B cell (primary cell): ENCODE data around the gene WASF3. TPM values are rescaled to one million over a fixed set of nuclear protein-coding genes. Genes with fewer than 3 reads are reported as not detected.

ENCODE experiments used
- ATAC-seq: fragments of 200-7000 bp; cut with Tn5 transposase; one replicate; pipeline ENCODE4 v1.10.0; 2021; ENCODE audit warnings: low read depth, mild to moderate bottlenecking, moderate number of reproducible peaks, moderate library complexity
- CTCF ChIA-PET: fragments of 350-600 bp; sonication (Branson Sonifier 250); formaldehyde crosslinking; loops from one replicate; lab custom pipeline; 2021; ENCODE audit warnings: antibody characterized with exemption, inconsistent platforms; lab: Charles Lee
- POLR2A ChIA-PET: fragments of 350-600 bp; sonication (Branson Sonifier 250); formaldehyde crosslinking; loops from one replicate; lab custom pipeline; 2021; ENCODE audit warnings: antibody characterized with exemption; lab: Charles Lee
- DNase-seq: peaks from one replicate; pipeline ENCODE4 v3.0.0; 2013
- H2AFZ ChIP-seq: 2 replicates; pipeline ENCODE4 v1.6.1; 2012; ENCODE audit warnings: mild to moderate bottlenecking, low read depth, low read length; ENCODE audit not compliant: insufficient read depth, poor library complexity, severe bottlenecking
- H3K27ac ChIP-seq, 2 donors: 1 replicate in 1 of 2; 2 replicates in 1 of 2; pipeline ENCODE4 v1.5.1; 2012 to 2013; ENCODE audit warnings: low read length in 2 of 2, mild to moderate bottlenecking in 2 of 2, moderate library complexity in 1 of 2
- H3K27me3 ChIP-seq, 4 experiments: fragments of 200-600 bp in 1 of 4; sonication (generic) in 1 of 4; replicated peaks in 1 of 4; 1 replicate in 2 of 4; 2 replicates in 2 of 4; pipeline versions ENCODE4 v1.6.1 to v1.7.0; 2013 to 2016; ENCODE audit warnings: low read length in 3 of 4, mild to moderate bottlenecking in 2 of 4, mixed read lengths in 1 of 4, moderate library complexity in 1 of 4; ENCODE audit not compliant: insufficient read depth in 4 of 4, control insufficient read depth in 3 of 4; ENCODE audit errors: control extremely low read depth in 1 of 4
- H3K36me3 ChIP-seq, 2 experiments: replicated peaks in 1 of 2; 1 replicate in 1 of 2; 2 replicates in 1 of 2; pipeline versions ENCODE4 v1.6.1 to v1.7.1; 2013; ENCODE audit warnings: low read length in 1 of 2; ENCODE audit not compliant: insufficient read depth in 2 of 2, control insufficient read depth in 1 of 2; ENCODE audit errors: control extremely low read depth in 1 of 2, extremely low read depth in 1 of 2
- H3K4me1 ChIP-seq, 2 donors: fragments of 200-600 bp in 1 of 2; sonication (generic) in 1 of 2; 1 replicate in 1 of 2; 2 replicates in 1 of 2; pipeline versions ENCODE4 v1.5.1 to v1.6.1; 2013 to 2017; ENCODE audit warnings: low read length in 2 of 2; ENCODE audit not compliant: control insufficient read depth in 2 of 2, insufficient read depth in 2 of 2
- H3K4me2 ChIP-seq: replicated peaks from 2 replicates; pipeline ENCODE3; 2012; ENCODE audit warnings: mild to moderate bottlenecking, low read depth, low read length; ENCODE audit not compliant: poor library complexity, severe bottlenecking
- H3K4me3 ChIP-seq, 5 experiments: fragments of 200-600 bp in 1 of 5; sonication (generic) in 1 of 5; 1 replicate in 3 of 5; 2 replicates in 2 of 5; pipeline versions ENCODE4 v1.5.1 to v1.7.0; 2011 to 2016; ENCODE audit warnings: low read length in 4 of 5, mild to moderate bottlenecking in 4 of 5, low read depth in 2 of 5, control low read depth in 1 of 5, moderate library complexity in 1 of 5; ENCODE audit not compliant: insufficient read depth in 1 of 5; ENCODE audit errors: control extremely low read depth in 1 of 5, extremely low read depth in 1 of 5
- H3K79me2 ChIP-seq: fragments of 200-600 bp; sonication (generic); one replicate; pipeline ENCODE4 v1.6.0; 2016; ENCODE audit warnings: low read length; ENCODE audit not compliant: control insufficient read depth, insufficient read depth
- H3K9ac ChIP-seq: fragments of 200-600 bp; sonication (generic); 2 replicates; pipeline ENCODE4 v1.6.1; 2017; ENCODE audit warnings: mild to moderate bottlenecking, low read length, moderate library complexity
- H3K9me3 ChIP-seq, 3 donors: one replicate each; pipeline versions ENCODE4 v1.6.1 to v1.7.1; 2013; ENCODE audit warnings: low read length in 2 of 3; ENCODE audit not compliant: control insufficient read depth in 2 of 3, insufficient read depth in 1 of 3; ENCODE audit errors: control extremely low read depth in 1 of 3
- H4K20me1 ChIP-seq: 2 replicates; pipeline ENCODE4 v1.6.0; 2012; ENCODE audit warnings: mild to moderate bottlenecking, low read length; ENCODE audit not compliant: insufficient read depth, control insufficient read depth, poor library complexity, severe bottlenecking
- H3K27ac Mint-ChIP-seq: one replicate; pipeline ENCODE4 v1.8.0; 2021; ENCODE audit warnings: mixed read lengths
- H3K27me3 Mint-ChIP-seq: one replicate; pipeline ENCODE4 v1.8.0; 2021; ENCODE audit warnings: mixed read lengths
- H3K4me1 Mint-ChIP-seq: one replicate; pipeline ENCODE4 v1.8.0; 2021; ENCODE audit warnings: mixed read lengths
- H3K4me3 Mint-ChIP-seq: one replicate; pipeline ENCODE4 v1.8.0; 2021; ENCODE audit warnings: mixed read lengths
- H3K9me3 Mint-ChIP-seq: one replicate; pipeline ENCODE4 v1.8.0; 2022; ENCODE audit warnings: mixed read lengths; ENCODE audit not compliant: insufficient read depth
- EZH2 ChIP-seq: IDR thresholded peaks from 2 replicates; pipeline ENCODE4 v1.6.1; 2012; ENCODE audit warnings: borderline replicate concordance, low read depth, mild to moderate bottlenecking, moderate library complexity, low read length; ENCODE audit not compliant: insufficient read depth, poor library complexity, severe bottlenecking
- WGBS: methylation state at CpG from one replicate; pipeline ENCODE4 v1.1.5; 2013; ENCODE audit warnings: missing lambda C conversion rate; ENCODE audit not compliant: insufficient coverage; 5-methylcytosine and 5-hydroxymethylcytosine counted together
- intact Hi-C: fragments of 100-400 bp; cut with micrococcal nuclease; formaldehyde crosslinking; loops from one replicate; pipeline ENCODE4 v1.10.0; 2022
- polyA plus RNA-seq: library from polyadenylated mRNA; depleted of rRNA; stranded (reverse); fragments of >200 nt; gene quantifications from 2 replicates; pipeline ENCODE4 v1.2.3, GENCODE V29; 2012
- total RNA-seq, 2 donors: library from RNA; stranded (reverse); fragments of 120-200 nt in 1 of 2; gene quantifications; 1 replicate in 1 of 2; 2 replicates in 1 of 2; pipeline versions ENCODE4 v1.2.3 to v1.2.4, GENCODE V29; 2013 to 2022
- TF ChIP-seq, protein P1 (sequence below): fragments of 200-600 bp; IDR thresholded peaks from one replicate; pipeline ENCODE4 v1.8.0; 2022; ENCODE audit warnings: antibody characterized with exemption, mild to moderate bottlenecking

The WASF3 gene
- total and polyA plus RNA-seq, 2 donors (not counting 1 experiment from before 2014, with no cell fraction given): 0.18 to 0.89 TPM

DNA sequence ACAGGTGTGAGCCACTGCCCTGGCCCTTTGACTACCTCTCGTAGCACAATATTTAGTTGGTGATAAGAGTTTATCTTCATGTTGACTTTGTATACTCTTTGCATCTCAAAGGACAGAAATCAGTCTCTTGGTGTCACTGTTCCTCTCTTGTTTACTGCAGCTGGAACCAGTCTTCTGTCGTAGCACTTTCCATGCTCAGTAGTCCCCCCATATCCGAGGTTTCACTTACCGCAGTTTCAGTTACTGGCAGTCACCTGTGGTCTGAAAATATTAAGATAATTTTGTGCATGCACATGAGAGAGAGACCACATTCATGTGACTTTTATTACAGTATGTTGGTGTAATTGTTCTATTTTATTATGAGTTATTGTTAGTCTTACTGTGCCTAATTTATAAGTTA is 49.1 kb downstream of the WASF3 start:
- ATAC-seq (no peak), DNase-seq (no peak)
- Histone ChIP-seq H3K79me2 (no peaks in the 10 kb centered on the region), H3K9ac (no peak overlapping the region), H3K4me2 (no peak overlapping the region), H3K27me3 (no peaks in the 10 kb centered on the region), H3K4me3 (no peak overlapping the region), H3K9me3 (no peaks in the 10 kb centered on the region), H3K36me3 (no peaks in the 10 kb centered on the region), H3K27ac (no peak overlapping the region), H3K4me1 (peaks cover 0 to 3% of the 10 kb centered on the region in 2 donors), H2AFZ (no peak overlapping the region), H4K20me1 (no peaks in the 10 kb centered on the region)
- peaks cover 19% of the 10 kb centered on the region for H3K27me3 Mint-ChIP-seq
- no peak overlapping the region for H3K27ac Mint-ChIP-seq
- H3K4me3 Mint-ChIP-seq: no peak overlapping the region
- no peaks in the 10 kb centered on the region for H3K9me3 Mint-ChIP-seq
- intact Hi-C loops: no loop called here
- peaks cover 3% of the 10 kb centered on the region for H3K4me1 Mint-ChIP-seq
- TF ChIP-seq, protein P1, sequence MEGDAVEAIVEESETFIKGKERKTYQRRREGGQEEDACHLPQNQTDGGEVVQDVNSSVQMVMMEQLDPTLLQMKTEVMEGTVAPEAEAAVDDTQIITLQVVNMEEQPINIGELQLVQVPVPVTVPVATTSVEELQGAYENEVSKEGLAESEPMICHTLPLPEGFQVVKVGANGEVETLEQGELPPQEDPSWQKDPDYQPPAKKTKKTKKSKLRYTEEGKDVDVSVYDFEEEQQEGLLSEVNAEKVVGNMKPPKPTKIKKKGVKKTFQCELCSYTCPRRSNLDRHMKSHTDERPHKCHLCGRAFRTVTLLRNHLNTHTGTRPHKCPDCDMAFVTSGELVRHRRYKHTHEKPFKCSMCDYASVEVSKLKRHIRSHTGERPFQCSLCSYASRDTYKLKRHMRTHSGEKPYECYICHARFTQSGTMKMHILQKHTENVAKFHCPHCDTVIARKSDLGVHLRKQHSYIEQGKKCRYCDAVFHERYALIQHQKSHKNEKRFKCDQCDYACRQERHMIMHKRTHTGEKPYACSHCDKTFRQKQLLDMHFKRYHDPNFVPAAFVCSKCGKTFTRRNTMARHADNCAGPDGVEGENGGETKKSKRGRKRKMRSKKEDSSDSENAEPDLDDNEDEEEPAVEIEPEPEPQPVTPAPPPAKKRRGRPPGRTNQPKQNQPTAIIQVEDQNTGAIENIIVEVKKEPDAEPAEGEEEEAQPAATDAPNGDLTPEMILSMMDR: no peak
- ChIA-PET POLR2A (no interaction called here), CTCF (interaction anchor here (0.6 to 1.6 kb wide), 2 partner anchors 132 to 421 kb away, joined by 3 read pairs; no protein-coding TSS in a partner anchor)
- WGBS: 42% methylated on average over 2 of the region's 4 CpGs

DNA sequence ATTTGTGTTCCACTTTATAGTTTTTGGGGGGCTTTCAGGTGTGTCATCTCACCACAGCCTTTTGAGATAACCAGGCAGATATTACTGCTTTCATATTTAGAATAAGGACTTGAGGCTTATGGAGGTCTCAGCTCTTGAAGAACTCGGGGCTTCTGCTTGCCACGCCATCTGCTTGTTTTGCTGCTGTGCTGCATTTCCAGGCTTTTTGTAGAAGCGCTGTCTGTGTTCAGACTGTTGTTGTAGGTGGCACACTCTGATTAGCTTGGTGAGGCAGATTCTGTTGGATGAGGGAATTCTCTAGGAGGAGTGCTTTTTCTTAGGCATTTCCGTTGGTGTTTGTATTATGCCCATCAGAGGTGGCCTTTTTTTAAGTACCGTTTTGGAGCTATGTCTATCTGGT is 57.2 kb downstream of the WASF3 start:
- POLR2A ChIA-PET: no interaction called here
- 85% methylated on average over 3 of the region's 5 CpGs for WGBS
- no peak overlapping the region for H3K4me3 Mint-ChIP-seq
- no peaks in the 10 kb centered on the region for H3K36me3 ChIP-seq
- no peak for ATAC-seq
- DNase-seq: no peak
- H3K9me3 ChIP-seq: no peaks in the 10 kb centered on the region
- no peaks in the 10 kb centered on the region for H3K9me3 Mint-ChIP-seq
- no peaks in the 10 kb centered on the region for H3K4me1 ChIP-seq
- H4K20me1 ChIP-seq: no peaks in the 10 kb centered on the region
- intact Hi-C loops: no loop called here
- H3K4me1 Mint-ChIP-seq: no peaks in the 10 kb centered on the region
- H2AFZ ChIP-seq: no peak overlapping the region
- CTCF ChIA-PET: no interaction called here
- no peaks in the 10 kb centered on the region for H3K79me2 ChIP-seq
- TF ChIP-seq, protein P1: no peak
- no peak for TF ChIP-seq EZH2
- H3K27me3 Mint-ChIP-seq: peaks cover 26% of the 10 kb centered on the region
- no peak overlapping the region for H3K4me2 ChIP-seq
- H3K9ac ChIP-seq: no peak overlapping the region
- no peak overlapping the region for H3K27ac Mint-ChIP-seq
- no peak overlapping the region for H3K4me3 ChIP-seq
- H3K27me3 ChIP-seq: peaks cover 0 to 6% (median 0%) of the 10 kb centered on the region in 4 experiments
- no peak overlapping the region for H3K27ac ChIP-seq
